Spleen (tissue), 11 donors: ENCODE measurements around the gene FBXO17. TPM values are rescaled to one million over a fixed set of nuclear protein-coding genes. Genes with fewer than 3 reads are reported as not detected.

Experiments used
- DNase-seq: peaks from one replicate; pipeline ENCODE4 v3.0.0-alpha.2; 2020
- H3K27ac ChIP-seq, 8 donors: fragments of 200-600 bp; sonication (generic) in 7 of 8; 1 replicate in 4 of 8; 2 replicates in 4 of 8; pipeline versions ENCODE4 v1.5.0 to v1.8.0; 2016 to 2021; ENCODE audit warnings: inconsistent platforms in 4 of 8, mild to moderate bottlenecking in 4 of 8, moderate library complexity in 1 of 8
- H3K27me3 ChIP-seq, 7 donors: fragments of 200-600 bp; sonication (generic) in 6 of 7; replicated peaks in 1 of 7; 1 replicate in 4 of 7; 2 replicates in 3 of 7; pipeline versions ENCODE4 v1.5.0 to v1.8.0; 2016 to 2021; ENCODE audit warnings: inconsistent platforms in 3 of 7, mild to moderate bottlenecking in 1 of 7
- H3K36me3 ChIP-seq, 6 donors: fragments of 200-600 bp; sonication (generic) in 5 of 6; 1 replicate in 4 of 6; 2 replicates in 2 of 6; pipeline versions ENCODE4 v1.5.0 to v1.8.0; 2016 to 2021; ENCODE audit warnings: inconsistent platforms in 2 of 6
- H3K4me1 ChIP-seq, 6 donors: fragments of 200-600 bp; sonication (generic) in 5 of 6; 1 replicate in 3 of 6; 2 replicates in 3 of 6; pipeline versions ENCODE4 v1.5.0 to v1.8.0; 2016 to 2021; ENCODE audit warnings: inconsistent platforms in 3 of 6
- H3K4me3 ChIP-seq, 8 donors: fragments of 200-600 bp; sonication (generic) in 7 of 8; 1 replicate in 4 of 8; 2 replicates in 4 of 8; pipeline versions ENCODE4 v1.5.0 to v1.8.0; 2016 to 2021; ENCODE audit warnings: inconsistent platforms in 4 of 8, mild to moderate bottlenecking in 4 of 8, moderate library complexity in 2 of 8
- H3K9me3 ChIP-seq, 8 donors: fragments of 200-600 bp; sonication (generic) in 7 of 8; 1 replicate in 4 of 8; 2 replicates in 4 of 8; pipeline versions ENCODE4 v1.5.0 to v1.8.0; 2016 to 2021; ENCODE audit warnings: inconsistent platforms in 4 of 8
- CTCF ChIP-seq, 11 experiments: fragments of 200-600 bp in 7 of 11; fragments of 450-650 bp in 4 of 11; sonication (generic) in 4 of 11; IDR thresholded peaks in 8 of 11; conservative IDR thresholded peaks in 3 of 11; 1 replicate in 7 of 11; 2 replicates in 4 of 11; pipeline versions ENCODE4 v1.4.0 to v1.8.0; 2016 to 2021; ENCODE audit warnings: antibody characterized with exemption in 11 of 11, inconsistent platforms in 4 of 11, mild to moderate bottlenecking in 1 of 11
- POLR2A ChIP-seq, 3 donors: fragments of 450-650 bp; IDR thresholded peaks; one replicate each; pipeline ENCODE4 v1.5.1; 2017; ENCODE audit warnings: antibody characterized with exemption in 3 of 3, mild to moderate bottlenecking in 1 of 3
- POLR2AphosphoS5 ChIP-seq, 3 donors: sonication (generic); formaldehyde crosslinking; IDR thresholded peaks; one replicate each; pipeline ENCODE4 v1.5.1; 2017; ENCODE audit warnings: antibody characterized with exemption in 3 of 3
- WGBS, 5 donors: extraction: QIAGEN DNeasy Blood & Tissue Kit in 3 of 5; methylation state at CpG; one replicate each; pipeline versions ENCODE4 v1.1.5 to v1.1.7; 2013 to 2018; 5-methylcytosine and 5-hydroxymethylcytosine counted together
- intact Hi-C: fragments of 100-400 bp; cut with DNase I; formaldehyde crosslinking; loops from one replicate; pipeline ENCODE4 v1.15.0; 2023; ENCODE audit warnings: low total_unique reads
- polyA plus RNA-seq, 3 donors: library from polyadenylated mRNA; stranded (reverse); fragments of 200-250 nt; gene quantifications; one replicate each; pipeline ENCODE4 v1.2.1, GENCODE V29; 2013
- total RNA-seq, 7 donors: library from RNA; depleted of rRNA in 3 of 7; stranded (reverse); fragments of >200 nt in 3 of 7; fragmentation: NEBNext Ultra II Directional in 4 of 7; extraction: Animal tissue kit (Norgen Biotek cat#: 25700) in 4 of 7; gene quantifications; one replicate each; pipeline versions ENCODE4 v1.1.0 to v1.2.1, GENCODE V29; 2016 to 2021
- donor health status: healthy with polysubstance abuse.
- donor health status: DM: no; HTN: no; CAD: no; lungs with moderate emphysema.
- donor health status: DM: no; HTN: no; CAD: no.
- donor health status: Bipolar disorder and iron deficiency.
- donor health status: healthy.
- donor health status: DM: no; HTN: no; CAD: no.
- donor health status: DM: yes; HTN: yes; CAD: no.

FBXO17 gene
- total and polyA plus RNA-seq, 10 donors, result 0.91 to 7.7 (median 4.9) TPM

GRCh38 chr19:38894968-38895367 is 80.6 kb downstream of the FBXO17 start:
- DNase-seq, result no peak
- Histone ChIP-seq H3K27me3 (no peaks in the 10 kb centered on the region), H3K4me1 (peaks cover 12 to 64% (median 33%) of the 10 kb centered on the region in 6 donors), H3K9me3 (no peaks in the 10 kb centered on the region), H3K27ac (no peak overlapping the region), H3K4me3 (no peak overlapping the region), H3K36me3 (peaks cover 0 to 52% (median 13%) of the 10 kb centered on the region in 6 donors)
- 39 to 54% (median 44%) methylated on average over 9 of the region's 9 CpGs for WGBS, 5 donors
- intact Hi-C loops, result no loop called here
- no peak for TF ChIP-seq POLR2AphosphoS5 (IDR thresholded peaks at IDR 0.05)
- TF ChIP-seq CTCF (IDR thresholded peaks at IDR 0.05 in 8 of 11, conservative IDR thresholded peaks at IDR 0.05 in 3 of 11), result no peak
- TF ChIP-seq POLR2A (IDR thresholded peaks at IDR 0.05), result no peak

DNA sequence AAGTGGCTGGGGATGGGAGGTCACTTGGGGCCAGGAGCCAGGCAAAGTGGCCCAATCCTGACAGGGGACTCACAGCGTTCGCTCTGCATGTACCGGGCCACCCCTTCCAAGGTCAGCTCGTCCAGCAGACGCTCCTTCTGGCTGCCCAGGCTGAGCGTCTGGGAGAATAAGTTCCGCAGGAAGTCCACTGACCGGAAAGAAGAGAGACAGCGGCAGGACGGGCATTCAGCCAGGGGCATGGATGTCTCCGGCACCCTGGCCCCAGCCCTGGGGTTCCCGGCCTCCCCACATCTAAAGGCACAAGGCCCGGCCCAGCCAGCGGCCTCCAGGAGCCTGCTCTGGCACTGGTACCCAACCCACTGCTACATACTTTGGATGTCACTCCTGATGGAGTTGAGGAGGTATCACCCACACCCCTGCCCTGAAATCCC is 82.2 kb downstream of the FBXO17 start:
- H3K27ac ChIP-seq, result peak overlapping the region in 5 of 8 donors; percentile 19 to 64 (median 52)
- H3K4me3 ChIP-seq, result peak overlapping the region in 1 of 8 donors; percentile 4
- intact Hi-C loops, result no loop called here
- no peaks in the 10 kb centered on the region for H3K27me3 ChIP-seq
- H3K9me3 ChIP-seq, result no peaks in the 10 kb centered on the region
- H3K36me3 ChIP-seq, result peaks cover 5 to 68% (median 29%) of the 10 kb centered on the region in 6 donors
- DNase-seq, result peak; percentile 70
- peaks cover 7 to 56% (median 25%) of the 10 kb centered on the region in 6 donors for H3K4me1 ChIP-seq
- 66 to 84% (median 76%) methylated on average over 13 to 14 of the region's 14 CpGs for WGBS, 5 donors
- TF ChIP-seq POLR2AphosphoS5 (IDR thresholded peaks at IDR 0.05) (peak in 2 of 3 donors; percentile 40 to 51), POLR2A (IDR thresholded peaks at IDR 0.05) (no peak)

- no peaks in the 10 kb centered on the region for H3K9me3 ChIP-seq
- WGBS, 5 donors, result 71 to 86% (median 79%) methylated on average over 5 of the region's 5 CpGs
- peaks cover 5 to 73% (median 32%) of the 10 kb centered on the region in 6 donors for H3K36me3 ChIP-seq
- no peak for DNase-seq
- H3K27me3 ChIP-seq, result no peaks in the 10 kb centered on the region
- intact Hi-C loops, result no loop called here
- peaks cover 4 to 56% (median 20%) of the 10 kb centered on the region in 6 donors for H3K4me1 ChIP-seq
- peak overlapping the region in 5 of 8 donors; percentile 19 to 64 (median 52) for H3K27ac ChIP-seq
- peak overlapping the region in 1 of 8 donors; percentile 4 for H3K4me3 ChIP-seq
- no peak for TF ChIP-seq POLR2AphosphoS5 (IDR thresholded peaks at IDR 0.05)
- no peak for TF ChIP-seq POLR2A (IDR thresholded peaks at IDR 0.05)
- TF ChIP-seq CTCF (IDR thresholded peaks at IDR 0.05 in 8 of 11, conservative IDR thresholded peaks at IDR 0.05 in 3 of 11), result no peak
Measured at GRCh38 chr19:38892841-38893240, 82.7 kb downstream of the FBXO17 start.

GRCh38 chr19:38891771-38892170 is 83.8 kb downstream of the FBXO17 start:
- WGBS, 5 donors, result 91 to 98% (median 95%) methylated on average over 6 of the region's 6 CpGs
- Histone ChIP-seq H3K4me3 (no peak overlapping the region), H3K4me1 (peaks cover 0 to 55% (median 17%) of the 10 kb centered on the region in 6 donors), H3K36me3 (peaks cover 5 to 77% (median 32%) of the 10 kb centered on the region in 6 donors), H3K9me3 (no peaks in the 10 kb centered on the region), H3K27ac (no peak overlapping the region), H3K27me3 (no peaks in the 10 kb centered on the region)
- TF ChIP-seq POLR2A (IDR thresholded peaks at IDR 0.05), result no peak
- no peak for TF ChIP-seq CTCF (IDR thresholded peaks at IDR 0.05 in 8 of 11, conservative IDR thresholded peaks at IDR 0.05 in 3 of 11)
- TF ChIP-seq POLR2AphosphoS5 (IDR thresholded peaks at IDR 0.05), result no peak
- intact Hi-C loops, result no loop called here
- DNase-seq, result no peak

Other genes starting within 250 kb of the FBXO17 start
- 10 to 100 TPM in 5 of 7 donors, 1 to 10 TPM in 2; 9.0 to 25.6 (median 12.6) TPM for gene CAPN12, start 231.3 kb downstream of the FBXO17 start, total RNA-seq
- gene CAPN12, start 231.3 kb downstream of the FBXO17 start, polyA plus RNA-seq, result 10 to 100 TPM; 15.2 to 33.3 (median 29.1) TPM
- gene LGALS7, start 202.2 kb downstream of the FBXO17 start, total RNA-seq, result 1 to 10 TPM in 1 of 7 donors, not detected in 6; 4.4 TPM
- gene LGALS7, start 202.2 kb downstream of the FBXO17 start, polyA plus RNA-seq, result 1 to 10 TPM in 2 of 3 donors, under 1 TPM in 1; 0.52 to 7.4 (median 5.1) TPM
- gene LGALS7B, start 186.5 kb downstream of the FBXO17 start, total RNA-seq, result 10 to 100 TPM in 2 of 7 donors, 1 to 10 TPM in 2, not detected in 3; 1.1 to 60.3 (median 17.5) TPM
- gene LGALS7B, start 186.5 kb downstream of the FBXO17 start, polyA plus RNA-seq, result 100 to 1,000 TPM in 2 of 3 donors, 1 to 10 TPM in 1; 1.1 to 167 (median 116) TPM
- gene LGALS4, start 162.8 kb downstream of the FBXO17 start, total RNA-seq, result 1 to 10 TPM; 1.1 to 7.5 (median 2.8) TPM
- 1 to 10 TPM; 2.9 to 9.6 (median 9.3) TPM for gene LGALS4, start 162.8 kb downstream of the FBXO17 start, polyA plus RNA-seq
- gene ECH1, start 143.9 kb downstream of the FBXO17 start, total RNA-seq, result 100 to 1,000 TPM; 119 to 293 (median 191) TPM
- 100 to 1,000 TPM; 196 to 370 (median 216) TPM for gene ECH1, start 143.9 kb downstream of the FBXO17 start, polyA plus RNA-seq
- gene HNRNPL, start 125.8 kb downstream of the FBXO17 start, total RNA-seq, result 100 to 1,000 TPM; 188 to 357 (median 294) TPM
- 100 to 1,000 TPM; 147 to 175 (median 168) TPM for gene HNRNPL, start 125.8 kb downstream of the FBXO17 start, polyA plus RNA-seq
- gene RINL, start 97.5 kb downstream of the FBXO17 start, total RNA-seq, result 10 to 100 TPM; 14.5 to 31.3 (median 26.5) TPM
- 10 to 100 TPM; 26.6 to 42.5 (median 36.0) TPM for gene RINL, start 97.5 kb downstream of the FBXO17 start, polyA plus RNA-seq
- 10 to 100 TPM; 44.5 to 81.0 (median 61.8) TPM for gene SIRT2, start 76.1 kb downstream of the FBXO17 start, total RNA-seq
- 10 to 100 TPM; 25.8 to 45.1 (median 30.7) TPM for gene SIRT2, start 76.1 kb downstream of the FBXO17 start, polyA plus RNA-seq
- 10 to 100 TPM; 18.1 to 29.0 (median 21.1) TPM for gene NFKBIB, start 75.8 kb downstream of the FBXO17 start, total RNA-seq
- 10 to 100 TPM; 22.8 to 33.5 (median 23.5) TPM for gene NFKBIB, start 75.8 kb downstream of the FBXO17 start, polyA plus RNA-seq
- 1 to 10 TPM in 1 of 7 donors, under 1 TPM in 3, not detected in 3; 0.34 to 1.1 (median 0.57) TPM for gene CCER2, start 63.6 kb downstream of the FBXO17 start, total RNA-seq
- gene CCER2, start 63.6 kb downstream of the FBXO17 start, polyA plus RNA-seq, result 1 to 10 TPM in 1 of 3 donors, under 1 TPM in 2; 0.77 to 2.9 (median 0.86) TPM
- gene SARS2, start 45.0 kb downstream of the FBXO17 start, total RNA-seq, result 10 to 100 TPM; 12.5 to 37.4 (median 24.6) TPM
- 10 to 100 TPM; 25.6 to 70.3 (median 50.7) TPM for gene SARS2, start 45.0 kb downstream of the FBXO17 start, polyA plus RNA-seq
- gene MRPS12, start 44.8 kb downstream of the FBXO17 start, total RNA-seq, result 10 to 100 TPM; 23.2 to 32.6 (median 26.0) TPM
- gene MRPS12, start 44.8 kb downstream of the FBXO17 start, polyA plus RNA-seq, result 10 to 100 TPM; 25.5 to 47.8 (median 47.1) TPM
- gene FBXO27, start 56.8 kb upstream of the FBXO17 start, total RNA-seq, result 1 to 10 TPM in 5 of 7 donors, under 1 TPM in 2; 0.26 to 4.2 (median 1.9) TPM
- gene FBXO27, start 56.8 kb upstream of the FBXO17 start, polyA plus RNA-seq, result under 1 TPM; 0.10 to 0.99 (median 0.61) TPM
- not detected for gene ACP7, start 108.6 kb upstream of the FBXO17 start, total RNA-seq
- not detected for gene ACP7, start 108.6 kb upstream of the FBXO17 start, polyA plus RNA-seq
- gene PAK4, start 150.0 kb upstream of the FBXO17 start, total RNA-seq, result 10 to 100 TPM in 6 of 7 donors, 1 to 10 TPM in 1; 9.5 to 27.8 (median 19.8) TPM
- 10 to 100 TPM in 1 of 3 donors, 1 to 10 TPM in 2; 5.2 to 13.4 (median 7.7) TPM for gene PAK4, start 150.0 kb upstream of the FBXO17 start, polyA plus RNA-seq
- gene NCCRP1, start 221.2 kb upstream of the FBXO17 start, total RNA-seq, result under 1 TPM in 2 of 7 donors, not detected in 5; 0.13 to 0.28 TPM
- 1 to 10 TPM in 1 of 3 donors, under 1 TPM in 2; 0.12 to 1.7 (median 0.19) TPM for gene NCCRP1, start 221.2 kb upstream of the FBXO17 start, polyA plus RNA-seq
- not detected for gene SYCN, start 228.5 kb upstream of the FBXO17 start, total RNA-seq
- gene SYCN, start 228.5 kb upstream of the FBXO17 start, polyA plus RNA-seq, result not detected